GM21381 (cell line): ENCODE data around the gene AP5B1.

Experiments
- ATAC-seq: cut with Tn5 transposase; IDR thresholded peaks from one replicate; pipeline ENCODE4 v1.9.1; 2021; ENCODE audit warnings: mild to moderate bottlenecking, moderate library complexity; ENCODE audit not compliant: unreplicated experiment

Gene AP5B1

DNA sequence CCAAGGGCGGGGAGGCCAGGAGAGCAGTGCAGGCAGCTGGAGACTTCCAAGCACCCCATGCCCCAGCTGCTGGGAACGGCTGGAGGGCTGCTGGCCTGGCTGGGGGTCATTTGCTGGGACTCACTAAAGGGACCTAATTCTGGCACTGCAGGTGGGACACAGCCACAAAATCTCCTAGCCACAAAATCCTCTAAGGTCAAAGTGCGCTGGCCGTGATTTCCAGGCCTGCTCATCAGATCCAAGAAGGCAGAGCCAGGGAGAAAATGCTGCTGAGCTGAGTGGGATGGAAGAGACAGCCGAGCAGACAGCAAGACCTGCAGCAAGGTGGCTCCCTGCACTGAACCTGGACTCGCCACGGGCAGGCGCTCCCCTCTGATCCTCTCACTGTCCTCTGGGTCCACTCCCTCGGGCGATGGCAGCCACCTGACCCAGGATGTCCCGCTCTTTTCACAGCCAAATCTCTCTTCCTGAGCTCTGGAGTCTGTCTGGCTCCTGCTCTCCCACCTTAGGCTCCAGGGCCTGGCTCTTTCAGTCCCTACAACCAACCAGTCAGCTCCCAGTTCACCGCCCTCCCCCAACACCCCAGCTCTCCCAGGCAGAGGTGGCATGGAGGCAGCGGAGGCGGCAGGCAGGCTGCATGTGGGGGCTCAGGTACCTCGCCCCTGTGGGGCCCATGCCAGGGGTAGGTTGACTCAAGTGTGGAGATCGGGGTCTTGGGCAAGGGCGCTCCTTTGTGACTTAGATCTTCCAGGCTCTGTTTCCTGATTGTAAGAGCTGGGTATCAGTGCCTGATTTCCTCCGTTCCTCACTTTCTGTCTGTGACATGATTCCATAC is 20.6 kb upstream of the AP5B1 start:
- ATAC-seq, result no peak

- no peak for ATAC-seq
Observed at GRCh38 chr11:65798882-65799281, 18.1 kb upstream of the AP5B1 start.

DNA sequence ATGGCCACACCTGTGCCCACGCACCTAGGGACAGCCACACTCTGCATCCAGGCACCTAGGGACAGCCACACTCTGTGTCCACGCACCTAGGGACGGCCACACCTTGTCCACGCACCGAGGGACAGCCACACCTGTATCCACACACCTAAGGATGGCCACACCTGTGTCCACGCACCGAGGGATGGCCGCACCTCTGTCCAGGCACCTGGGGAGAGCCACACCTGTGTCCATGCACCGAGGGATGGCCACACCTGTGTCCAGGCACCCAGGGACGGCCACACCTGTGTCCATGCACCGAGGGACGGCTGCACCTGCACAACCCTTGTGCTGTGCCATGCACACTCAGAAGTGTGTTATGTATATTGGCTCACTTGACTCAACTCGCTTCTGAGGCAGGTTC is 16.9 kb upstream of the AP5B1 start:
- no peak for ATAC-seq

- no peak for ATAC-seq
Observed at GRCh38 chr11:65796726-65797601, 16.2 kb upstream of the AP5B1 start.

DNA sequence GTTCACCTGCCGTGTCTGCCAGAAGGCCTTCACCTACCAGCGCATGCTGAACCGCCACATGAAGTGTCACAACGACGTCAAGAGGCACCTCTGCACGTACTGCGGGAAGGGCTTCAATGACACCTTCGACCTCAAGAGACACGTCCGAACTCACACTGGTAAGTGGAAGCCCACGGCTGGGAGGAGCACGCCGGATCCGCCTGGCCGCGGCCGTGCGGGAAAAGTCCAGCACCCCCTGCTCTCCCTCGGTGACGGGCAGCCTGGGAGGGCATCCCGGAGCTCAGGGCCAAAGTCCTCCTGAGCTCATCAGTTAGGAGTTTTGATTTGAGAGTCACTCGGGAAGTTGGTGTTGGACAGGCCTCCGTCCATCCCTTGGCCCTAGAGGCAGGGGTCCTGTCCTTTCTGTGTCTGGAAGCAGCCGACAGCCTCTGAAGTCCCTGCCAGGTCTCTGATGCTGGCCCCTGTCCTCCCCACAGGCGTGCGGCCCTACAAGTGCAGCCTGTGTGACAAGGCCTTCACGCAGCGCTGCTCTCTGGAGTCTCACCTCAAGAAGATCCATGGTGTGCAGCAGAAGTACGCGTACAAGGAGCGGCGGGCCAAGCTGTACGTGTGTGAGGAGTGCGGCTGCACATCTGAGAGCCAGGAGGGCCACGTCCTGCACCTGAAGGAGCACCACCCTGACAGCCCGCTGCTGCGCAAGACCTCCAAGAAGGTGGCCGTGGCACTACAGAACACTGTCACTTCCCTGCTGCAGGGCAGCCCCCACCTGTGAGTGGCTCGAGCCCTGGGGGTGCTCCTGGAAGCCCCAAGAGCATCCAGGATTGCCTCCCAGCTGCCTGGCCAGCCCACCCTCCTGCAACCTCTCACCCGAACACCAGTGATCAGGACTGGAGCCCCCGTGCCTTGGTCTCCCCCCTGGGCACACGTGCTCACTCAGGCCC is 14.1 kb upstream of the AP5B1 start:
- no peak for ATAC-seq

GRCh38 chr11:65793625-65794400 is 13.0 kb upstream of the AP5B1 start:
- no peak for ATAC-seq

DNA sequence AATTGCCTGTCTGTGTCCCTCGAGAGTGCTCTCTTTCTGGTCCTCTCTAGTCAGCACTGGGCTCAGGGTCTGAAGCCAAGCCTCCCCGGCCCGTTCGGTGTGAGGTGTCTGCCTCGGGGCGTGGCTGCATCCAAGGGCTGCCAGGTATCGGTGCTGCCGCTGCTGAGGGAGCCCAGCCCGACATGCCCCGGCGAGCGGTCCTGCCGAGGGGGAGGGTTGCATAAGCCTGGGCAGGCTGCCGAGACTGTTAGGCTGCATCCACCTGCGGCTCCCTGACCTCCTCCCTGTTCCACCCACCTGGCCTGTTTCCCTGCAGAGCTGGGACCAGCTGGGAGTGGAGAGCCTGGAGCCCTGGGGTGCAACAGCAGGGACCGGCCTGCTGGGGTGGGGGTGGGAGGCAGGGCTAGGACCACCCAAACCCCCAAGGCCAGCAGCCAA is 12.4 kb upstream of the AP5B1 start:
- no peak for ATAC-seq

GRCh38 chr11:65792456-65792855 is 11.7 kb upstream of the AP5B1 start:
- no peak for ATAC-seq

GRCh38 chr11:65791719-65792213 is 11.0 kb upstream of the AP5B1 start:
- ATAC-seq, result no peak

DNA sequence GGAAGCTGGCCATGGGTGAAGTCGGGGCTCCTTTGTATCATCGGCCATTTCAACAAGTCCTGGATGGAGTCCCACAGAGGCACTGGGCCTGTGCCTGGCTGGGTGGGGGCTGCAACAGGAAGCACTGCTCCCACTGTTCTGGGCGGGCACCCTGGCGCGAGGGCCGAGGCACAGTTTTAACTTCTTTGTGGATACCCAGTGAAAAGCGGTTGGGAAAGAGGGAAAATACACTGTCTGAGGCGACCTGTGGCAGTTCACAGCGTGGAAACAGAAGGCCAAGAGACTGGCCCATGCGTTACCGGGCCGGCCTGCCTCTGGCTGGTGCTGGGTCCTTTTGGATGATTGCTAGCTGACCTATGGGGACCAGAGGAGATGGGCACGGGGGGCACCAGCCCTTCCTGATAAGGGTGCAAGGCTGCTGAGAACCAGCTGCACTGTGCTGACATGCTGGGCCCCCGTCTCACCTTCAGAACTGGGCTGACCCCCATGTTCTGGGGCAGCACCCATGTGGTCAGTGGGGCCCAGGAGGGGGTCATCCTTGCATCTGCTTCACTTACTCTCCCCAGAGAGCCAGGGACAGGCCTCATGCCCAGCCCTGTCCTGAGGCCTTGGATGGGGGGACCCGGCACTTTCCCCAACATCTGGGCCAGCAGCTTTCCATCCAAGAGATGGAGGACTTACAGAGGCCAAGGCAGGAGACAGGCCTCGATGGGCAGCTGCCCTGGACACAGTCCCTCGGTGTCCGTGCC is 10.3 kb upstream of the AP5B1 start:
- ATAC-seq, result no peak

DNA sequence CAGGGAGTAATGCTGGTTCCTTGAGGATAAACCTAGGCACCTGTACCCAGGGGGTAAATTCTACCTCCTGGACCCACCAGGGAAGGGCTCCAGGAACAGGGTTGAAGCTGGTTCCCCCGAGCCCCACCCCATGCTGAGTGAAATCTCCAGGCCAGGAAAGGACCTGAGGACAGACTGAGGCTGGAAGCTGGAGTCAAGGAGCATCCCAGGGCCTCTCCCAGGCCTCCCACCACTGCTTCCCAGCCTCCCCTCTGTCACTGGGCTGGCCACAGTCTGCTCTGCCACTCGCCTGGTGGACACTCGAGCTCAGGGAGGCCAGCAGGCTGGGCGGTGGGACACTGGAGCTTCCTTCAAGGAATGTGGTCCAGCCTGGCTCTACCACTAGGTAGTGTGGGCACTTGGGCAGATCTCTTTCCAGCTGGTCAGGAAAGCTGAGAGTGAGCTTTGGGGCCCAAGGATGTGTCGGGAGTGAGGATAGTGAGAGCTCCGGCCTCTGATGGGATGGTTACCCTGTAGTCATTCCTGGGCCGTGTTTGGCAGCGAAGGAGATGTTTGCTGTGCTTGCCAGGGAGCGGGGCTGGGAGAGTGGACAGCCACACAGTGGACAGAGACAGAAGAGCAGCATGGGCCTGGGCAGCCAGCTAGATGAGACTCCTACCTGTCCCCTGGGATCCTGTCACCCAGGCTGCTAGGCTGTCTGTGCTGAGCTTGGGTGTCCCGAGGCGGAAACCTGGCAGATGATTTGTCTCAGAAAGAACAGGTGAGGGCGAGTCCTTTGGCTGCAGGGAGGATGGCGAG is 9.5 kb upstream of the AP5B1 start:
- ATAC-seq, result no peak

DNA sequence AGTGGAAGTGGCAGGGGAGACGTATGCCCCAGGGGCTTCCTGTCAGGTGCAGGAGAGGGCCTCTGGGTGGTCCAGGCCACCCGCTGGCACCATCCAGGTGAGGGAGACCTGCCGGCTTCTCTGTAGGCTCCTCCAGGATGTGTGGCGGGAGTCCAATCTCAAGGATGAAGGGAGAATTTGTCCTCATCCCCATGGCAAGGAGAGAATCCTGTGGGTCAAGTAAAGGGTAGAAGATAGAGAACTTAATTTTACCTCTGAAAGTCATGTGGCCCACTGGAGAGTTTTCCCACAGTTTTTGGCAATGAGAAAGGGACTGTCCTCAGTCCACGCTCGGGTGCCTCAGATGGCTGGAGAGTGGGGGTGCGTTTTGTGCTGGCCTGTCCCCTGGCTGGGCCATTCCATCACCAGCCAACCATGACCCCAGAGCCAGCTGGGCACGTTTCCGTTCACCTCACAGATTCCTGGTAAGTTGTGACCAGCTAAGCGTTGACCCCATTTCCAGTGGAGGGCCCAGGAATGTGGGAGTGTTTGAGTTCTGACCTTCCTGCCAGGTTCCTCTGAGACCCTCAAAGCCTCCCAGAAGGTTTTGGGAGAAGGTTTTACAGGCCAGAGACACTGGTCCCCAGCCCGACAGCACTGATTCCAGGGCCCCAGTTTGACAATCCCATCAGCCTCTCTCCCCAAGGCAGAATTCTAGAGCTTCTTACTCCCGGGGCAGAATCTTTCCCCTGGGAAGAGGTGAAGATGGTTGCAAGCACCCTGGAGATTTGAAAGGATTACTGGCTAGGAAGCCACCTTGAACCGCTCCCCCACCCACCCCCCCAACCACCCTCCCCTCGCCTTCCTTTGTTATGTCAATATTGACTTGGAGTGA is 8.7 kb upstream of the AP5B1 start:
- no peak for ATAC-seq

DNA sequence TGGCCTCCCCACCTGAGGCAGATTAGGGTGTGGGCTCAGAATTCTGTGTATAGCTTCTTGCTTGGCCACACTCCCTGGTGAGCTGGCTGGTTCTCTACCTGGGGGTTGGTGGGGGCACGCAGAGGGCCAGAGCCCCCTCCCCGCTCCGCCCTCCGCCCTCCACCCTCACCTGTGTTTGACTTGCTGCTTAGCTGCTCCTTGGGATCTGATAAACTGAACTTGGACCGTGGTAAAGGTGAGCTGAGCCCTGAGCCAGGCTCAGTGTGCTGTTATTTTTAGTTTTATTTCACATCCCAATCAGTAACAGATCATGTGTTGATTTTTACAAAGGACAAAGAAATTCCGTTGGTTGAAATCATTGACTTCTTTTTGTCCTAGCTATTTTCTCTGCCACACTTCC is 8.0 kb upstream of the AP5B1 start:
- no peak for ATAC-seq

GRCh38 chr11:65787649-65788622 is 7.2 kb upstream of the AP5B1 start:
- no peak for ATAC-seq

- no peak for ATAC-seq
Observed at GRCh38 chr11:65786786-65787636, 6.2 kb upstream of the AP5B1 start, which contains the start of gene OVOL1. OVOL1 (plus strand) TSS chr11:65787063; CDS start chr11:65787374, 311 bp downstream.
